Fibroblast of lung (primary cell): ENCODE results near the gene EMILIN2.

Experiments used
- EZH2 ChIP-seq: IDR thresholded peaks from 2 replicates; pipeline ENCODE4 v1.5.1; 2012; ENCODE audit warnings: low read length, control low read depth, mild to moderate bottlenecking; ENCODE audit errors: missing control alignments
- TF ChIP-seq, protein P1 (sequence below), 2 donors: IDR thresholded peaks in 1 of 2; conservative IDR thresholded peaks in 1 of 2; 1 replicate in 1 of 2; 2 replicates in 1 of 2; pipeline ENCODE4 v1.5.1; 2011 to 2012; ENCODE audit warnings: low read length in 2 of 2, control low read depth in 1 of 2, inconsistent platforms in 1 of 2, low read depth in 1 of 2, mild to moderate bottlenecking in 1 of 2

GRCh38 chr18:2900684-2901422 is 54.0 kb downstream of the EMILIN2 start:
- TF ChIP-seq, protein P1, sequence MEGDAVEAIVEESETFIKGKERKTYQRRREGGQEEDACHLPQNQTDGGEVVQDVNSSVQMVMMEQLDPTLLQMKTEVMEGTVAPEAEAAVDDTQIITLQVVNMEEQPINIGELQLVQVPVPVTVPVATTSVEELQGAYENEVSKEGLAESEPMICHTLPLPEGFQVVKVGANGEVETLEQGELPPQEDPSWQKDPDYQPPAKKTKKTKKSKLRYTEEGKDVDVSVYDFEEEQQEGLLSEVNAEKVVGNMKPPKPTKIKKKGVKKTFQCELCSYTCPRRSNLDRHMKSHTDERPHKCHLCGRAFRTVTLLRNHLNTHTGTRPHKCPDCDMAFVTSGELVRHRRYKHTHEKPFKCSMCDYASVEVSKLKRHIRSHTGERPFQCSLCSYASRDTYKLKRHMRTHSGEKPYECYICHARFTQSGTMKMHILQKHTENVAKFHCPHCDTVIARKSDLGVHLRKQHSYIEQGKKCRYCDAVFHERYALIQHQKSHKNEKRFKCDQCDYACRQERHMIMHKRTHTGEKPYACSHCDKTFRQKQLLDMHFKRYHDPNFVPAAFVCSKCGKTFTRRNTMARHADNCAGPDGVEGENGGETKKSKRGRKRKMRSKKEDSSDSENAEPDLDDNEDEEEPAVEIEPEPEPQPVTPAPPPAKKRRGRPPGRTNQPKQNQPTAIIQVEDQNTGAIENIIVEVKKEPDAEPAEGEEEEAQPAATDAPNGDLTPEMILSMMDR (conservative IDR thresholded peaks at IDR 0.05 in 1 of 2, IDR thresholded peaks at IDR 0.05 in 1 of 2; ENCODE audit: low read depth in 1 of 2, low read length in 2 of 2) = no peak
- TF ChIP-seq EZH2 = no peak
